Muscle of leg (tissue), 11 donors: ENCODE measurements around the gene ADGRB3. TPM values are rescaled to one million over a fixed set of nuclear protein-coding genes. Genes with fewer than 3 reads are reported as not detected.

Source experiments
- DNase-seq: peaks from one replicate; pipeline ENCODE4 v3.0.0; 2013
- H3K27ac ChIP-seq: one replicate; pipeline ENCODE4 v1.5.1; 2013; ENCODE audit warnings: mild to moderate bottlenecking, low read length, control low read depth
- H3K27me3 ChIP-seq: one replicate; pipeline ENCODE4 v1.6.1; 2013; ENCODE audit warnings: low read length; ENCODE audit not compliant: control insufficient read depth, insufficient read depth
- H3K36me3 ChIP-seq: one replicate; pipeline ENCODE4 v1.6.1; 2013; ENCODE audit warnings: low read length; ENCODE audit not compliant: control insufficient read depth, insufficient read depth
- H3K4me1 ChIP-seq: one replicate; pipeline ENCODE4 v1.6.1; 2013; ENCODE audit warnings: low read length; ENCODE audit not compliant: control insufficient read depth, insufficient read depth
- H3K4me3 ChIP-seq: one replicate; pipeline ENCODE4 v1.5.1; 2013; ENCODE audit warnings: low read length, control low read depth
- H3K9me3 ChIP-seq: replicated peaks from 2 replicates; pipeline ENCODE4 v1.6.1; 2013; ENCODE audit warnings: low read depth, low read length; ENCODE audit not compliant: control insufficient read depth
- WGBS: methylation state at CpG from one replicate; pipeline ENCODE4 v1.1.5; 2013; ENCODE audit warnings: missing lambda C conversion rate; ENCODE audit not compliant: insufficient coverage; 5-methylcytosine and 5-hydroxymethylcytosine counted together
- polyA plus RNA-seq, 8 donors: library from polyadenylated mRNA; unstranded; fragments of 120-200 nt; gene quantifications; one replicate each; pipeline versions ENCODE4 v1.2.1 to v1.2.3, GENCODE V29; 2013; ENCODE audit warnings: inconsistent platforms in 1 of 8, low replicate concordance in 1 of 8; ENCODE audit not compliant: insufficient read length in 8 of 8, insufficient read depth in 1 of 8
- total RNA-seq: library from RNA; stranded (reverse); fragments of 120-200 nt; gene quantifications from one replicate; pipeline ENCODE4 v1.2.4, GENCODE V29; 2013

ADGRB3 gene
- total and polyA plus RNA-seq, 9 donors: 0.78 to 2.6 (median 1.3) TPM

- Histone ChIP-seq H3K4me1 (no peaks in the 10 kb centered on the region), H3K36me3 (no peaks in the 10 kb centered on the region), H3K27me3 (no peaks in the 10 kb centered on the region), H3K27ac (no peak overlapping the region), H3K9me3 (no peaks in the 10 kb centered on the region), H3K4me3 (no peak overlapping the region)
- WGBS: no CpG with 5 or more reads among the region's 1 CpG
- no peak for DNase-seq
Measured at GRCh38 chr6:68642977-68643376, 7.9 kb downstream of the ADGRB3 start.

DNA sequence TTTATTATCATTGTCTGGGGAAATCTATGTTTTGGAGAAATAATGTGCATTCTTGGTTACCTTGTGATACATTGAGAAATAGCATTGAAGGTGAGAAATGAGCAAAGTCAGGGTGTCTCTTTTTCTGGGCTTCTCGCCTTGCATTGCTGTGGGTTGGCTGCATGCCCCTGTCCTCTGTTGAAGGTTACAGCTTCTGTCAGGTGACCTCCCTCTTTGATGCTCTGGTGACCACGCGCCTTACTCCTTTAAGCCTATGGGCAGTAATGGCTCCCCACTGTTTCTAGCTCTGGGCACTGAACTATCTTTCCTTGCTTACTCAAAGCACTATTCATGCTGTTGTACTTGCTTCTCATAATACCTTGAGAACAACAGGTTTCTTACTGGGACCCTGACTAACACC lies 14.6 kb downstream of the ADGRB3 start:
- no peaks in the 10 kb centered on the region for H3K9me3 ChIP-seq
- H3K27ac ChIP-seq: no peak overlapping the region
- no peaks in the 10 kb centered on the region for H3K36me3 ChIP-seq
- no peak overlapping the region for H3K4me3 ChIP-seq
- no peak for DNase-seq
- H3K27me3 ChIP-seq: no peaks in the 10 kb centered on the region
- WGBS: 82% methylated on average over 3 of the region's 3 CpGs
- H3K4me1 ChIP-seq: no peaks in the 10 kb centered on the region

DNA sequence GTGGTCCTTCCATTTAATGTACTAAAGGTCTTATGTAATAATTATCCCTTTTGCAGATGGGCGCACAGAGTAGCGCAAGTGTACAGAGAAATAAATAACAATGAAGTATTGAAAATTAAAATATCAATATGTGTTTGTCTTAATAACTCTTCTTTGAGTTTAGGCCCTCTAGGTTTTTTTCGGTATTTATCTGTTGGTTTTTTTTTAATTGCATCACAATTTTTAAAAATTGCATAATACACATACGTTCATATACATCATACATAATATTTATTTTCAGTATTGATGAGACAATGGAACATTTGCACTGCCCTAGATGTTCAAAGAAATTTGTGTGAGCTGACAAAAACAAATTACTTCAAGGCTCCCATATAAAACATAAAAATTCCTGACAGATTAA lies 15.1 kb downstream of the ADGRB3 start:
- no peaks in the 10 kb centered on the region for H3K36me3 ChIP-seq
- H3K27ac ChIP-seq: no peak overlapping the region
- H3K27me3 ChIP-seq: no peaks in the 10 kb centered on the region
- no CpG with 5 or more reads among the region's 4 CpGs for WGBS
- no peaks in the 10 kb centered on the region for H3K9me3 ChIP-seq
- H3K4me3 ChIP-seq: no peak overlapping the region
- no peak for DNase-seq
- H3K4me1 ChIP-seq: no peaks in the 10 kb centered on the region

- no peaks in the 10 kb centered on the region for H3K4me1 ChIP-seq
- H3K27ac ChIP-seq: no peak overlapping the region
- no peaks in the 10 kb centered on the region for H3K27me3 ChIP-seq
- WGBS: no CpG with 5 or more reads among the region's 2 CpGs
- no peak overlapping the region for H3K4me3 ChIP-seq
- H3K36me3 ChIP-seq: no peaks in the 10 kb centered on the region
- H3K9me3 ChIP-seq: no peaks in the 10 kb centered on the region
- DNase-seq: peak; percentile 34
Measured at GRCh38 chr6:68651011-68651985, 16.2 kb downstream of the ADGRB3 start.

GRCh38 chr6:68652117-68652536 lies 17.0 kb downstream of the ADGRB3 start:
- no peak overlapping the region for H3K27ac ChIP-seq
- no peaks in the 10 kb centered on the region for H3K27me3 ChIP-seq
- WGBS: 85% methylated on average over 6 of the region's 6 CpGs
- no peaks in the 10 kb centered on the region for H3K4me1 ChIP-seq
- no peak overlapping the region for H3K4me3 ChIP-seq
- no peak for DNase-seq
- H3K36me3 ChIP-seq: no peaks in the 10 kb centered on the region
- no peaks in the 10 kb centered on the region for H3K9me3 ChIP-seq

DNA sequence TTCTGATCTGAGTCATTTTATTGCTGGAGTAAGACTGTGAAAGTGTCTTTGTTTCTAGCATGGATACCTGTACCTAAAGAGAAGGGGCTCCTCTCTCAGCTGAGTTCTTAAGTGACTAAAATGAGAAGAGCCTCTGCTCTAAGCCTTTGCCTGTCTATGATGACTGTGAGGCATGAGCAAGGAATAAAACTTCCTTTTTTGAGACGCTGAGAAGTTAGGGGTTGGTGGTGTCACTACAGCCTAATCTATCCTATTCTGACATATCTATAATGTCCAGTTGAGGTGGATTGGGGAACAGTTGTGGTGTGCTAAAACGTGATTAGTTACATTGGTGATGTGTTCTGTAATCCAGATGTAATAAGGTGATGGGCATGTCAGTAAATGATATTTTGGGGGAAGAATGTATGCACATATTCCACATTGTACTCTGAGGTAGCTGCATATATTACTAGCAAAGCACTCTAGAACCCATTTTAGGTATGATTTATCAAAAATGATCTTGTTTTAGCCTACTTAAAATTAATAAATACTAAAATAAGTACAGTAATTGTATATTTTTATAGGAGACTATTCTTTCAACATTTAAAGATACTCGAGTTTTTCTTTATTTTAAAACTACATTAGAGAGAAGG lies 18.1 kb downstream of the ADGRB3 start:
- Histone ChIP-seq H3K4me1 (no peaks in the 10 kb centered on the region), H3K9me3 (no peaks in the 10 kb centered on the region), H3K27ac (no peak overlapping the region), H3K36me3 (no peaks in the 10 kb centered on the region), H3K4me3 (no peak overlapping the region), H3K27me3 (no peaks in the 10 kb centered on the region)
- DNase-seq: no peak
- WGBS: no CpG with 5 or more reads among the region's 3 CpGs

DNA sequence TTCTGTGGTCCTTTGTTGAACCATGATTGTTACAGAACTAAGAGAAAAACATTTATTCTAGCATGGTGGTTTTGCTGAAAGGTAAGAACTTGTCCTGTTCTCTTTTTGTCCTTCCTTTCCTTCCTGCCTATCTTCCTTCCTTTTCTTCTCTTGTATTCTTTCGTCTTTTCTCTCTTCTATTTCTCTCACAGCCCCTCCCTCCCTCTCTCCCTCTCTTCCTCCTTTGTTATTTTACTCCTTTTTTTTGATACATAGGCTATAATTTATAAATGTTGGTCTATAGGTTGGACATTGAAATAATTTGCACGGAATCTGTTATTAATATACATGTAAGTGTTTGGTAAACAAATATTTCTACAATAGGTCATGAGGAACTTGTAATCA lies 18.6 kb downstream of the ADGRB3 start:
- H3K9me3 ChIP-seq: no peaks in the 10 kb centered on the region
- no peak overlapping the region for H3K27ac ChIP-seq
- no peak for DNase-seq
- no CpG with 5 or more reads among the region's 2 CpGs for WGBS
- no peaks in the 10 kb centered on the region for H3K36me3 ChIP-seq
- no peaks in the 10 kb centered on the region for H3K4me1 ChIP-seq
- no peaks in the 10 kb centered on the region for H3K27me3 ChIP-seq
- no peak overlapping the region for H3K4me3 ChIP-seq

DNA sequence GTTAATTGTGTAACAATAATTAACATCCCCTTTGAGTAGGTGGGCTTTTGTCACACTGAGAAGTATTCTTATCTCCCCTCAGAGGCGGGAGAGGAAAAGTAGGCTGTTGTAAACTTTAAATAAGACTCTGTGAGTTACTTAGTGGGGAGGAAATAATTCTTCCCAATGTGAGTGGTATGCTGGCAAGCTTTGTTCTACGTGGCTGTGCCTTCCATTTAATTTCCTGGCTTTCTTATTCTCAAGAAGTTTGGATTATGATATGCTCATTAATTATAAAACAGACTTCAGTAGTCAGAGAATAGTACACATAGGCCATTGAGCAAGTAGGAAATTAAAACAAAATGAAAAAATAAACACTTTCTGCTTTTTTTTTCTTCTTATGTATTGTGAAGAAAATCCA lies 19.1 kb downstream of the ADGRB3 start:
- DNase-seq: no peak
- Histone ChIP-seq H3K4me3 (no peak overlapping the region), H3K27ac (no peak overlapping the region), H3K9me3 (no peaks in the 10 kb centered on the region), H3K4me1 (no peaks in the 10 kb centered on the region), H3K36me3 (no peaks in the 10 kb centered on the region), H3K27me3 (no peaks in the 10 kb centered on the region)
- WGBS: no CpG with 5 or more reads among the region's 2 CpGs

GRCh38 chr6:68655028-68655427 lies 19.9 kb downstream of the ADGRB3 start:
- no peaks in the 10 kb centered on the region for H3K27me3 ChIP-seq

DNA sequence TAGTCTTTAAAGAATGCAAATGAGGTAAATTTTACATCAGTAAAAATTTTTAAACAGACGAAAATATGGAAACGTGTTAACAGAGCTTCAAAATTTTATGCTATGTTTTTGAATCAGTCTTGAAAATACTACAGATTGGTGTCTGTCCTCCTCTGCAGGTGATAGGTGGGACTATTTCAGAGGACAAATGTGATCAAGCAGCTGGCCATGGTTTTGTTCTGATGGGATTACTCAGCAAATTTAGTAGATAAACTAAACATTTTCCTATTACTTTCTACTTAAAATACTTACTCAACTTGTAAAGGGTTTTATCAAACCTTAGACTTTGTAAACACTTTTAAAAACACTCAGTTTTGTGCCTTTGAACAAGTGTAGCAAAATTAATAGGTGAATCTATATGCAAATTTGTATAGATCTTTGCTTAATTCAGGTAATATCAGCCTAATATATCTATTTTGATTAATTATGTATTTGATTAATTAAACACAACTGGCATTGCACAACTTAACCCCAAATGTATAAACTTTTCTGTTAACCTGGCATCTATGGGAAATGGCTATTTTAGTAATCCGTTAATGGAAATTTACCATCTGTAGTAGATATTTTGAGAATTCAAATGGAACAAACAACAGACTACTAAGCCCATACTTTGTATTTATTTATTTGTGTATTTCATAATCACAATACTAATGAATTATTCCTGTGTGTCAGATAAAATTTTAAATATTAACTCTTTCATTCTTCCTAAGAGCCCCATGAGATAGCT lies 22.5 kb downstream of the ADGRB3 start:
- DNase-seq: no peak
- Histone ChIP-seq H3K36me3 (no peaks in the 10 kb centered on the region), H3K9me3 (no peaks in the 10 kb centered on the region), H3K4me3 (no peak overlapping the region), H3K27ac (no peak overlapping the region), H3K27me3 (no peaks in the 10 kb centered on the region), H3K4me1 (no peaks in the 10 kb centered on the region)
- WGBS: no CpG with 5 or more reads among the region's 3 CpGs

More at GRCh38 chr6:68655028-68655427, 19.9 kb downstream of the ADGRB3 start:
- Histone ChIP-seq H3K9me3 (no peaks in the 10 kb centered on the region), H3K27ac (no peak overlapping the region), H3K4me1 (no peaks in the 10 kb centered on the region), H3K36me3 (no peaks in the 10 kb centered on the region), H3K4me3 (no peak overlapping the region)
- DNase-seq: no peak
- no CpG with 5 or more reads among the region's 1 CpG for WGBS
